HCT116 (cell line): Measurements from ENCODE around the gene NCKAP5. TPM values are rescaled to one million over a fixed set of nuclear protein-coding genes. Genes with fewer than 3 reads are reported as not detected.

Source experiments
- ATAC-seq: fragments of 200-7000 bp; cut with Tn5 transposase; 2 replicates; pipeline ENCODE4 v1.9.1; 2020; ENCODE audit warnings: mild to moderate bottlenecking, moderate library complexity
- BruUV-seq: library from RNA; stranded (reverse); fragments of 400-500 nt; replicated peaks from 2 replicates; lab custom pipeline; 2021; lab: Mats Ljungman, UMichigan
- CTCF ChIA-PET: fragments of 300-600 bp; sonication (Branson Sonifier 250); formaldehyde crosslinking; loops from one replicate; lab custom pipeline; 2021; ENCODE audit warnings: antibody characterized with exemption; lab: Charles Lee
- POLR2A ChIA-PET: fragments of 300-600, 350-600 bp; sonication (Branson Sonifier 250); formaldehyde crosslinking; loops from one replicate; lab custom pipeline; 2021; ENCODE audit warnings: antibody characterized with exemption; lab: Charles Lee
- RAD21 ChIA-PET, 2 experiments: fragments of 300-600 bp; sonication (Branson Sonifier 250); formaldehyde crosslinking; loops; one replicate each; lab custom pipeline; 2023; ENCODE audit warnings: low total read pairs in 2 of 2; ENCODE audit not compliant: uncharacterized antibody in 2 of 2, unreplicated experiment in 2 of 2, low non-redundant PET in 1 of 2; lab: Charles Lee
- DNase-seq: peaks from one replicate; pipeline ENCODE4 v3.0.0-alpha.2; 2010; ENCODE audit warnings: low read depth, low spot score
- H2AFZ ChIP-seq: fragments of 200-600 bp; shearing (Covaris generic), sonication (generic); 2 replicates; pipeline ENCODE4 v1.6.1; 2017; ENCODE audit warnings: low read depth, mixed run types, mixed read lengths, antibody characterized with exemption, low read length; ENCODE audit not compliant: poor library complexity, severe bottlenecking
- H3K27ac ChIP-seq: 2 replicates; pipeline ENCODE4 v1.5.1; 2012; ENCODE audit warnings: low read depth, low read length
- H3K27me3 ChIP-seq: fragments of 200-600 bp; sonication (generic); 2 replicates; pipeline ENCODE4 v1.6.1; 2016; ENCODE audit warnings: mixed run types, low read length, mixed read lengths; ENCODE audit not compliant: insufficient read depth
- H3K36me3 ChIP-seq, 2 experiments: fragments of 200-500 bp in 1 of 2; fragments of 200-600 bp in 1 of 2; sonication (Bioruptor generic) in 1 of 2; sonication (generic) in 1 of 2; 2 replicates each; pipeline versions ENCODE4 v1.5.1 to v1.6.1; 2014 to 2016; ENCODE audit warnings: low read length in 2 of 2, inconsistent platforms in 1 of 2, mixed read lengths in 1 of 2, mixed run types in 1 of 2; ENCODE audit not compliant: insufficient read depth in 2 of 2, control insufficient read depth in 1 of 2
- H3K4me1 ChIP-seq, 2 experiments: fragments of 200-600 bp in 1 of 2; sonication (generic) in 1 of 2; 2 replicates each; pipeline versions ENCODE4 v1.5.1 to v1.6.1; 2012 to 2017; ENCODE audit warnings: low read length in 2 of 2, inconsistent platforms in 1 of 2, mild to moderate bottlenecking in 1 of 2, mixed read lengths in 1 of 2, mixed run types in 1 of 2, moderate library complexity in 1 of 2; ENCODE audit not compliant: insufficient read depth in 2 of 2, control insufficient read depth in 1 of 2
- H3K4me2 ChIP-seq: fragments of 200-600 bp; sonication (generic); 2 replicates; pipeline ENCODE4 v1.6.1; 2017; ENCODE audit warnings: mixed run types, low read length, mixed read lengths
- H3K4me3 ChIP-seq, 2 experiments: fragments of 200-600 bp in 1 of 2; sonication (generic) in 1 of 2; replicated peaks in 1 of 2; 2 replicates each; pipeline ENCODE4 v1.5.1; 2011 to 2016; ENCODE audit warnings: low read length in 2 of 2, control low read depth in 1 of 2, low read depth in 1 of 2, mild to moderate bottlenecking in 1 of 2, mixed read lengths in 1 of 2, mixed run types in 1 of 2
- H3K79me2 ChIP-seq: fragments of 200-600 bp; sonication (generic); 2 replicates; pipeline ENCODE4 v1.6.1; 2017; ENCODE audit warnings: mild to moderate bottlenecking, mixed run types, low read length, moderate library complexity, mixed read lengths; ENCODE audit not compliant: insufficient read depth
- H3K9ac ChIP-seq: fragments of 200-600 bp; sonication (generic); 2 replicates; pipeline ENCODE4 v1.6.1; 2016; ENCODE audit warnings: low read length, mixed read lengths
- H3K9me2 ChIP-seq: fragments of 200-600 bp; sonication (generic), shearing (Covaris generic); 2 replicates; pipeline ENCODE4 v1.6.1; 2017; ENCODE audit warnings: mixed run types, mild to moderate bottlenecking, moderate library complexity; ENCODE audit not compliant: insufficient read depth
- H3K9me3 ChIP-seq, 2 experiments: fragments of 200-500 bp in 1 of 2; fragments of 200-600 bp in 1 of 2; sonication (Bioruptor generic) in 1 of 2; sonication (generic) in 1 of 2; 2 replicates each; pipeline ENCODE4 v1.6.1; 2014 to 2017; ENCODE audit warnings: low read length in 2 of 2, mixed read lengths in 2 of 2, inconsistent platforms in 1 of 2, low read depth in 1 of 2, mild to moderate bottlenecking in 1 of 2, mixed run types in 1 of 2, moderate library complexity in 1 of 2; ENCODE audit not compliant: control insufficient read depth in 1 of 2, insufficient read depth in 1 of 2
- H4K20me1 ChIP-seq: fragments of 200-600 bp; sonication (generic), shearing (Covaris generic); 2 replicates; pipeline ENCODE4 v1.6.1; 2017; ENCODE audit warnings: mixed run types, mild to moderate bottlenecking, moderate library complexity; ENCODE audit not compliant: insufficient read depth
- CTCF ChIP-seq, 3 experiments: fragments of 200-600 bp in 1 of 3; sonication (generic) in 1 of 3; IDR thresholded peaks in 2 of 3; conservative IDR thresholded peaks in 1 of 3; 2 replicates each; pipeline ENCODE4 v1.5.1; 2012 to 2017; ENCODE audit warnings: low read depth in 2 of 3, low read length in 2 of 3, antibody characterized with exemption in 1 of 3, borderline replicate concordance in 1 of 3, control low read depth in 1 of 3, mild to moderate bottlenecking in 1 of 3, mixed read lengths in 1 of 3, mixed run types in 1 of 3, moderate library complexity in 1 of 3; ENCODE audit not compliant: insufficient read depth in 1 of 3
- EGR1 ChIP-seq: IDR thresholded peaks from 2 replicates; pipeline ENCODE4 v1.6.1; 2012; ENCODE audit warnings: low read depth
- EZH2 ChIP-seq: fragments of 200-600 bp; sonication (generic); IDR thresholded peaks from 2 replicates; pipeline ENCODE4 v1.6.1; 2017; ENCODE audit warnings: antibody characterized with exemption, mixed run types
- EZH2phosphoT487 ChIP-seq: fragments of 200-600 bp; IDR thresholded peaks from 2 replicates; pipeline ENCODE4 v1.6.1; 2018; ENCODE audit warnings: antibody characterized with exemption, borderline replicate concordance
- FOSL1 ChIP-seq: IDR thresholded peaks from 2 replicates; pipeline ENCODE4 v1.6.1; 2012; ENCODE audit warnings: low read depth
- JUND ChIP-seq: IDR thresholded peaks from 2 replicates; pipeline ENCODE4 v1.6.1; 2012
- MAX ChIP-seq: IDR thresholded peaks from 2 replicates; pipeline ENCODE4 v1.6.1; 2012
- POLR2A ChIP-seq: IDR thresholded peaks from 2 replicates; pipeline ENCODE4 v1.7.0; 2011; ENCODE audit warnings: borderline replicate concordance; ENCODE audit not compliant: insufficient read depth, insufficient read length; ENCODE audit errors: extremely low read depth
- POLR2AphosphoS5 ChIP-seq: IDR thresholded peaks from 2 replicates; pipeline ENCODE4 v1.6.1; 2011; ENCODE audit warnings: mild to moderate bottlenecking, low read depth, low read length, moderate library complexity
- REST ChIP-seq: IDR thresholded peaks from 2 replicates; pipeline ENCODE4 v1.6.1; 2012; ENCODE audit warnings: low read depth
- SIN3A ChIP-seq: IDR thresholded peaks from 2 replicates; pipeline ENCODE4 v1.6.1; 2012; ENCODE audit warnings: low read depth
- SP1 ChIP-seq: IDR thresholded peaks from 2 replicates; pipeline ENCODE4 v1.6.1; 2012; ENCODE audit warnings: low read depth
- SRF ChIP-seq: IDR thresholded peaks from 2 replicates; pipeline ENCODE4 v1.6.1; 2012; ENCODE audit warnings: low read depth
- TCF7L2 ChIP-seq: IDR thresholded peaks from 2 replicates; pipeline ENCODE4 v1.7.0; 2011; ENCODE audit warnings: borderline replicate concordance, inconsistent platforms; ENCODE audit not compliant: insufficient read depth, insufficient read length; ENCODE audit errors: extremely low read depth
- ZNF274 ChIP-seq: fragments of 200-500 bp; sonication (Bioruptor generic); IDR thresholded peaks from 2 replicates; pipeline ENCODE4 v1.6.1; 2014; ENCODE audit warnings: mild to moderate bottlenecking, low read depth, low read length, inconsistent platforms
- intact Hi-C: fragments of 100-400 bp; cut with micrococcal nuclease; formaldehyde crosslinking; loops from 2 replicates; pipeline ENCODE4 v1.10.0; 2022
- total RNA-seq: library from RNA; stranded (reverse); gene quantifications from one replicate; pipeline ENCODE4 v1.2.1, GENCODE V29; 2021; ENCODE audit not compliant: unreplicated experiment

The NCKAP5 gene
- total RNA-seq, 1 experiment from 2014 or later = 0.30 TPM

GRCh38 chr2:133270550-133270949 lies 297.7 kb downstream of the NCKAP5 start:
- no peaks in the 10 kb centered on the region for H3K9me2 ChIP-seq
- no peak overlapping the region for H3K27ac ChIP-seq
- RAD21 ChIA-PET = no interaction called here
- H3K27me3 ChIP-seq = no peaks in the 10 kb centered on the region
- no peaks in the 10 kb centered on the region for H3K4me1 ChIP-seq
- no peaks in the 10 kb centered on the region for H3K79me2 ChIP-seq
- POLR2A ChIA-PET = no interaction called here
- no peaks in the 10 kb centered on the region for H3K36me3 ChIP-seq
- H3K4me2 ChIP-seq = no peak overlapping the region
- no peaks in the 10 kb centered on the region for H4K20me1 ChIP-seq
- H3K4me3 ChIP-seq = no peak overlapping the region
- TF ChIP-seq EZH2 (no peak), CTCF (IDR thresholded peaks at IDR 0.05 in 2 of 3, conservative IDR thresholded peaks at IDR 0.05 in 1 of 3; ENCODE audit: borderline replicate concordance in 1 of 3, insufficient read depth in 1 of 3, low read depth in 2 of 3, low read length in 2 of 3) (no peak), JUND (no peak), EZH2phosphoT487 (no peak), POLR2A (no peak), POLR2AphosphoS5 (no peak), MAX (no peak), TCF7L2 (no peak), ZNF274 (no peak), REST (no peak), FOSL1 (no peak), EGR1 (no peak), SIN3A (no peak), SRF (no peak), SP1 (no peak)
- no peak for DNase-seq
- intact Hi-C loops = no loop called here
- no peaks in the 10 kb centered on the region for H3K9me3 ChIP-seq
- CTCF ChIA-PET = no interaction called here
- no TSS peak for BruUV-seq
- no peak for ATAC-seq
- H3K9ac ChIP-seq = no peak overlapping the region
- H2AFZ ChIP-seq = no peak overlapping the region
